Smooth muscle cell (in vitro differentiated cells): Measurements from ENCODE around the gene MAP2K7. TPM values are rescaled to one million over a fixed set of nuclear protein-coding genes. Genes with fewer than 3 reads are reported as not detected.

ENCODE experiments used
- DNase-seq: peaks from one replicate; lab custom pipeline; 2025; ENCODE audit not compliant: unreplicated experiment; lab: John Stamatoyannopoulos, UW
- H2AFZ ChIP-seq: fragments of 200-600 bp; sonication (generic); 2 replicates; pipeline ENCODE4 v1.6.0; 2016; ENCODE audit warnings: antibody characterized with exemption, low read depth, mild to moderate bottlenecking
- H3F3A ChIP-seq: fragments of 200-600 bp; sonication (generic); 2 replicates; pipeline ENCODE4 v1.6.0; 2017; ENCODE audit warnings: antibody characterized with exemption, low read depth
- H3K27ac ChIP-seq: fragments of 200-600 bp; sonication (generic); 2 replicates; pipeline ENCODE4 v1.5.1; 2016; ENCODE audit warnings: low read depth, mild to moderate bottlenecking
- H3K27me3 ChIP-seq: fragments of 200-600 bp; sonication (generic); 2 replicates; pipeline ENCODE4 v1.6.1; 2016; ENCODE audit warnings: low read depth, mild to moderate bottlenecking
- H3K36me3 ChIP-seq: fragments of 200-600 bp; sonication (generic); 2 replicates; pipeline ENCODE4 v1.5.1; 2016; ENCODE audit warnings: low read depth
- H3K4me1 ChIP-seq: fragments of 200-600 bp; sonication (generic); 2 replicates; pipeline ENCODE4 v1.5.1; 2016; ENCODE audit warnings: low read depth
- H3K4me2 ChIP-seq: fragments of 200-600 bp; sonication (generic); 2 replicates; pipeline ENCODE4 v1.6.0; 2016; ENCODE audit warnings: mild to moderate bottlenecking
- H3K4me3 ChIP-seq: fragments of 200-600 bp; sonication (generic); 2 replicates; pipeline ENCODE4 v1.5.1; 2016; ENCODE audit warnings: mild to moderate bottlenecking
- H3K79me2 ChIP-seq: fragments of 200-600 bp; sonication (generic); 2 replicates; pipeline ENCODE4 v1.6.0; 2016; ENCODE audit warnings: low read depth, mild to moderate bottlenecking
- H3K9ac ChIP-seq: fragments of 200-600 bp; sonication (generic); 2 replicates; pipeline ENCODE4 v1.6.0; 2016; ENCODE audit warnings: low read depth
- H3K9me3 ChIP-seq: fragments of 200-600 bp; sonication (generic); replicated peaks from 2 replicates; pipeline ENCODE4 v1.5.1; 2016; ENCODE audit warnings: low read depth
- H4K20me1 ChIP-seq: fragments of 200-600 bp; sonication (generic); 2 replicates; pipeline ENCODE4 v1.6.0; 2016; ENCODE audit warnings: low read depth
- CTCF ChIP-seq: fragments of 200-600 bp; sonication (generic); IDR thresholded peaks from 2 replicates; pipeline ENCODE4 v1.5.1; 2017; ENCODE audit warnings: borderline replicate concordance, mild to moderate bottlenecking, antibody characterized with exemption; ENCODE audit not compliant: insufficient read depth, poor library complexity, severe bottlenecking
- whole genome bisulfite sequencing: methylation state at CpG from one replicate; pipeline ENCODE4 v1.1.7; 2016; ENCODE audit warnings: low lambda C conversion rate; 5-methylcytosine and 5-hydroxymethylcytosine counted together
- polyA plus RNA-seq: library from polyadenylated mRNA; unstranded; fragments of >200 nt; fragmentation: Nextera tagmentation; extraction: Ambion mirVana; gene quantifications from 2 replicates; pipeline ENCODE4 v1.2.1, GENCODE V29; 2016
- total RNA-seq: library from RNA; depleted of rRNA; stranded (reverse); fragments of >200 nt; gene quantifications from 2 replicates; pipeline ENCODE4 v1.2.3, GENCODE V29; 2014

MAP2K7 gene
- total and polyA plus RNA-seq, 2 experiments from 2014 or later, result 6.7 to 9.2 TPM

- Histone ChIP-seq H3K4me3 (no peak overlapping the region), H2AFZ (no peak overlapping the region), H3K36me3 (no peaks in the 10 kb centered on the region), H3K27me3 (no peaks in the 10 kb centered on the region), H3K4me1 (peaks cover 5% of the 10 kb centered on the region), H3F3A (peaks cover 7% of the 10 kb centered on the region), H3K79me2 (no peaks in the 10 kb centered on the region), H3K9me3 (no peaks in the 10 kb centered on the region), H4K20me1 (peaks cover 10% of the 10 kb centered on the region), H3K27ac (no peak overlapping the region), H3K9ac (no peak overlapping the region), H3K4me2 (no peak overlapping the region)
- no peak for DNase-seq
- 95% methylated on average over 31 of the region's 31 CpGs for WGBS
- no peak for TF ChIP-seq CTCF
Measured at GRCh38 chr19:7921967-7922835, 18.5 kb downstream of the MAP2K7 start.

- no peak for DNase-seq
Measured at GRCh38 chr19:7922836-7923195, 19.1 kb downstream of the MAP2K7 start.

GRCh38 chr19:7923295-7924191 is 19.9 kb downstream of the MAP2K7 start:
- Histone ChIP-seq H3K9me3 (no peaks in the 10 kb centered on the region), H3K9ac (no peak overlapping the region), H3K36me3 (no peaks in the 10 kb centered on the region), H3K27ac (no peak overlapping the region), H3K4me2 (no peak overlapping the region), H2AFZ (no peak overlapping the region), H3K27me3 (no peaks in the 10 kb centered on the region), H3K79me2 (no peaks in the 10 kb centered on the region), H3F3A (peaks cover 5% of the 10 kb centered on the region), H4K20me1 (peaks cover 10% of the 10 kb centered on the region), H3K4me3 (no peak overlapping the region), H3K4me1 (no peaks in the 10 kb centered on the region)
- WGBS, result 89% methylated on average over 28 of the region's 31 CpGs
- DNase-seq, result no peak
- no peak for TF ChIP-seq CTCF

More at GRCh38 chr19:7922836-7923195, 19.1 kb downstream of the MAP2K7 start:
- H3K27me3 ChIP-seq, result no peaks in the 10 kb centered on the region
- no peaks in the 10 kb centered on the region for H3K9me3 ChIP-seq
- no peak for TF ChIP-seq CTCF
- no peaks in the 10 kb centered on the region for H3K79me2 ChIP-seq
- H4K20me1 ChIP-seq, result peaks cover 10% of the 10 kb centered on the region
- no peaks in the 10 kb centered on the region for H3K4me1 ChIP-seq
- no peak overlapping the region for H2AFZ ChIP-seq
- H3F3A ChIP-seq, result peaks cover 7% of the 10 kb centered on the region
- H3K4me3 ChIP-seq, result no peak overlapping the region
- H3K27ac ChIP-seq, result no peak overlapping the region
- no peak overlapping the region for H3K9ac ChIP-seq
- H3K4me2 ChIP-seq, result no peak overlapping the region
- 92% methylated on average over 8 of the region's 8 CpGs for WGBS
- H3K36me3 ChIP-seq, result no peaks in the 10 kb centered on the region
